C4-2B (cell line): ENCODE measurements around the gene CEP44.

Experiments used
- CTCF ChIP-seq: fragments of 450-650 bp; conservative IDR thresholded peaks from 2 replicates; pipeline ENCODE4 v1.5.1; 2017; ENCODE audit warnings: mild to moderate bottlenecking
- ZFX ChIP-seq: fragments of 450-650 bp; IDR thresholded peaks from 2 replicates; pipeline ENCODE4 v1.6.1; 2017

GRCh38 chr4:174281182-174281737 is 2.5 kb upstream of the CEP44 start:
- TF ChIP-seq CTCF: no peak
- no peak for TF ChIP-seq ZFX
